Measurements from ENCODE around the gene FOXC2. TPM values are rescaled to one million over a fixed set of nuclear protein-coding genes. Genes with fewer than 3 reads are reported as not detected.

The FOXC2 gene
- total RNA-seq, 4 donors from 2014 or later: 0.56 TPM; not detected in 3

GRCh38 chr16:86546638-86547013, 20.0 kb upstream of the FOXC2 start:
- Histone ChIP-seq H3K27ac (no peak overlapping the region), H3K27me3 (no peaks in the 10 kb centered on the region), H3K4me3 (no peak overlapping the region), H3K36me3 (peaks cover 68% of the 10 kb centered on the region), H3K9me3 (no peaks in the 10 kb centered on the region), H3K4me1 (no peaks in the 10 kb centered on the region)
- no peak for TF ChIP-seq POLR2AphosphoS5 (IDR thresholded peaks at IDR 0.05)
- no peak for TF ChIP-seq CTCF (IDR thresholded peaks at IDR 0.05)
- no peak for TF ChIP-seq POLR2A (IDR thresholded peaks at IDR 0.05)
- no peak for TF ChIP-seq EP300 (IDR thresholded peaks at IDR 0.05)
- 80% methylated on average over 8 of the region's 8 CpGs for WGBS
- DNase-seq (ENCODE audit: low spot score in 2 of 2): no peak

- Histone ChIP-seq H3K4me3 (no peak overlapping the region), H3K9me3 (no peaks in the 10 kb centered on the region), H3K4me1 (no peaks in the 10 kb centered on the region), H3K27ac (no peak overlapping the region), H3K36me3 (peaks cover 68% of the 10 kb centered on the region), H3K27me3 (no peaks in the 10 kb centered on the region)
- TF ChIP-seq EP300 (IDR thresholded peaks at IDR 0.05) (no peak), CTCF (IDR thresholded peaks at IDR 0.05) (no peak), POLR2A (IDR thresholded peaks at IDR 0.05) (no peak), POLR2AphosphoS5 (IDR thresholded peaks at IDR 0.05) (no peak)
- DNase-seq (ENCODE audit: low spot score in 2 of 2): no peak
- 92% methylated on average over 11 of the region's 11 CpGs for WGBS
Observed at GRCh38 chr16:86547286-86547685, 19.3 kb upstream of the FOXC2 start.

- DNase-seq (ENCODE audit: low spot score in 2 of 2): no peak
- TF ChIP-seq POLR2A (IDR thresholded peaks at IDR 0.05): no peak
- TF ChIP-seq EP300 (IDR thresholded peaks at IDR 0.05): no peak
- TF ChIP-seq CTCF (IDR thresholded peaks at IDR 0.05): no peak
- TF ChIP-seq POLR2AphosphoS5 (IDR thresholded peaks at IDR 0.05): no peak
- Histone ChIP-seq H3K36me3 (peaks cover 59% of the 10 kb centered on the region), H3K27me3 (no peaks in the 10 kb centered on the region), H3K4me3 (no peak overlapping the region), H3K9me3 (no peaks in the 10 kb centered on the region), H3K27ac (no peak overlapping the region), H3K4me1 (peaks cover 15% of the 10 kb centered on the region)
- 68% methylated on average over 6 of the region's 8 CpGs for WGBS
Observed at GRCh38 chr16:86549076-86549892, 17.3 kb upstream of the FOXC2 start.

- TF ChIP-seq POLR2A (IDR thresholded peaks at IDR 0.05) (no peak), CTCF (IDR thresholded peaks at IDR 0.05) (no peak), EP300 (IDR thresholded peaks at IDR 0.05) (no peak), POLR2AphosphoS5 (IDR thresholded peaks at IDR 0.05) (no peak)
- Histone ChIP-seq H3K4me3 (no peak overlapping the region), H3K4me1 (peaks cover 19% of the 10 kb centered on the region), H3K36me3 (peaks cover 56% of the 10 kb centered on the region), H3K27me3 (no peaks in the 10 kb centered on the region), H3K9me3 (no peaks in the 10 kb centered on the region), H3K27ac (no peak overlapping the region)
- no peak for DNase-seq (ENCODE audit: low spot score in 2 of 2)
- no CpG with 5 or more reads among the region's 7 CpGs for WGBS
Observed at GRCh38 chr16:86549893-86550190, 16.8 kb upstream of the FOXC2 start.

GRCh38 chr16:86550281-86550680, 16.3 kb upstream of the FOXC2 start:
- Histone ChIP-seq H3K27ac (no peak overlapping the region), H3K4me3 (no peak overlapping the region), H3K27me3 (no peaks in the 10 kb centered on the region), H3K4me1 (peaks cover 20% of the 10 kb centered on the region), H3K9me3 (no peaks in the 10 kb centered on the region), H3K36me3 (peaks cover 54% of the 10 kb centered on the region)
- 80% methylated on average over 5 of the region's 5 CpGs for WGBS
- no peak for TF ChIP-seq CTCF (IDR thresholded peaks at IDR 0.05)
- TF ChIP-seq POLR2A (IDR thresholded peaks at IDR 0.05): no peak
- no peak for DNase-seq (ENCODE audit: low spot score in 2 of 2)

Data from suprapubic skin (tissue), 4 donors.